GM18511 (cell line): ENCODE results near the gene SETD1B.
A peak's percentile ranks its signal among the peaks of the same experiment; 100 is the strongest.
"Not testable (repeated sequence)": the region's sequence is repeated elsewhere in the genome, so short reads cannot be mapped to it uniquely, and the experiment has no call there.

Experiments
- ATAC-seq: cut with Tn5 transposase; IDR thresholded peaks from one replicate; pipeline ENCODE4 v1.9.1; 2021; ENCODE audit warnings: mild to moderate bottlenecking, moderate library complexity; ENCODE audit not compliant: unreplicated experiment

SETD1B gene

GRCh38 chr12:121803861-121804416, at the start of gene SETD1B:
TSS of gene SETD1B (plus strand) at chr12:121804009. CDS start at chr12:121804738, 729 bp downstream.
- ATAC-seq: peak; percentile 14

- ATAC-seq: no peak
Observed at GRCh38 chr12:121754836-121755235, 49.0 kb upstream of the SETD1B start.

- no peak for ATAC-seq
Observed at GRCh38 chr12:121755591-121755990, 48.2 kb upstream of the SETD1B start.

GRCh38 chr12:121758536-121758935, 45.3 kb upstream of the SETD1B start:
- not testable (repeated sequence) for ATAC-seq

- no peak for ATAC-seq
Observed at GRCh38 chr12:121762269-121762668, 41.5 kb upstream of the SETD1B start.

- ATAC-seq: no peak
Observed at GRCh38 chr12:121764808-121765207, 39.0 kb upstream of the SETD1B start.

GRCh38 chr12:121765573-121765972, 38.2 kb upstream of the SETD1B start:
- no peak for ATAC-seq

GRCh38 chr12:121766290-121767039, 37.3 kb upstream of the SETD1B start:
- no peak for ATAC-seq

GRCh38 chr12:121767525-121768016, 36.2 kb upstream of the SETD1B start:
- ATAC-seq: no peak

GRCh38 chr12:121769297-121769830, 34.4 kb upstream of the SETD1B start:
- no peak for ATAC-seq

GRCh38 chr12:121769831-121770301, 33.9 kb upstream of the SETD1B start:
- no peak for ATAC-seq

- no peak for ATAC-seq
Observed at GRCh38 chr12:121770388-121770787, 33.4 kb upstream of the SETD1B start.

GRCh38 chr12:121770813-121771625, 32.8 kb upstream of the SETD1B start:
- ATAC-seq: no peak

GRCh38 chr12:121773011-121773777, 30.6 kb upstream of the SETD1B start:
- ATAC-seq: peak; percentile 80

- ATAC-seq: no peak
Observed at GRCh38 chr12:121774968-121775474, 28.8 kb upstream of the SETD1B start.

GRCh38 chr12:121775501-121775900, 28.3 kb upstream of the SETD1B start:
- no peak for ATAC-seq

GRCh38 chr12:121776190-121777098, 27.4 kb upstream of the SETD1B start:
- ATAC-seq: peak; percentile 67

- ATAC-seq: no peak
Observed at GRCh38 chr12:121778567-121779421, 25.0 kb upstream of the SETD1B start.
